ENCODE data around the gene RPL27. TPM values are rescaled to one million over a fixed set of nuclear protein-coding genes. Genes with fewer than 3 reads are reported as not detected.
A peak's percentile ranks its signal among the peaks of the same experiment; 100 is the strongest.

Gene RPL27
- total RNA-seq, 2 experiments from 2014 or later: 1,039 to 1,066 TPM

GRCh38 chr17:43018932-43019331, 20.7 kb downstream of the RPL27 start:
- no peak overlapping the region for H3K4me3 Mint-ChIP-seq
- no peaks in the 10 kb centered on the region for H3K27me3 Mint-ChIP-seq
- ATAC-seq (ENCODE audit: low read depth) (no peak), DNase-seq (no peak)
- H3K4me1 Mint-ChIP-seq: peaks cover 28% of the 10 kb centered on the region
- peaks cover 4% of the 10 kb centered on the region for H3K36me3 Mint-ChIP-seq
- no peaks in the 10 kb centered on the region for H3K9me3 Mint-ChIP-seq
- H3K27ac Mint-ChIP-seq: no peak overlapping the region
- POLR2A ChIA-PET: interaction anchor here (0.6 to 1.3 kb wide), 2 partner anchors 12 to 21 kb away, joined by 3 to 4 read pairs; partner anchors contain the start of genes IFI35 and RPL27

GRCh38 chr17:43019418-43019817, 21.2 kb downstream of the RPL27 start:
- peaks cover 5% of the 10 kb centered on the region for H3K36me3 Mint-ChIP-seq
- POLR2A ChIA-PET: interaction anchor here (0.6 to 1.3 kb wide), 2 partner anchors 13 to 21 kb away, joined by 3 to 4 read pairs; partner anchors contain the start of genes IFI35 and RPL27
- ATAC-seq (ENCODE audit: low read depth) (no peak), DNase-seq (no peak)
- H3K4me1 Mint-ChIP-seq: peaks cover 30% of the 10 kb centered on the region
- H3K4me3 Mint-ChIP-seq: no peak overlapping the region
- H3K9me3 Mint-ChIP-seq: no peaks in the 10 kb centered on the region
- no peak overlapping the region for H3K27ac Mint-ChIP-seq
- H3K27me3 Mint-ChIP-seq: peaks cover 2% of the 10 kb centered on the region

- Mint-ChIP-seq H3K4me1 (peaks cover 33% of the 10 kb centered on the region), H3K9me3 (no peaks in the 10 kb centered on the region), H3K27ac (no peak overlapping the region), H3K27me3 (peaks cover 7% of the 10 kb centered on the region), H3K4me3 (peak overlapping the region; percentile 13), H3K36me3 (peaks cover 5% of the 10 kb centered on the region)
- DNase-seq: no peak
- ATAC-seq (ENCODE audit: low read depth): no peak
- POLR2A ChIA-PET: interaction anchor here (1.3 kb wide), 1 partner anchor 13 kb away, joined by 3 read pairs; the partner anchor contains the start of gene IFI35
Observed at GRCh38 chr17:43020030-43020621, 21.9 kb downstream of the RPL27 start.

GRCh38 chr17:43020789-43021740, 22.8 kb downstream of the RPL27 start:
- POLR2A ChIA-PET: interaction anchor here (1.4 to 2.0 kb wide), 3 partner anchors 15 to 148 kb away, joined by 5 to 13 read pairs (median 5); partner anchors contain the start of genes IFI35 and RPL27
- no peak for ATAC-seq (ENCODE audit: low read depth)
- Mint-ChIP-seq H3K27me3 (peaks cover 14% of the 10 kb centered on the region), H3K4me3 (peak overlapping the region; percentile 84), H3K27ac (peak overlapping the region; percentile 25), H3K9me3 (no peaks in the 10 kb centered on the region), H3K36me3 (peaks cover 2% of the 10 kb centered on the region), H3K4me1 (peaks cover 28% of the 10 kb centered on the region)
- no peak for DNase-seq

- Mint-ChIP-seq H3K9me3 (no peaks in the 10 kb centered on the region), H3K36me3 (peaks cover 2% of the 10 kb centered on the region), H3K27me3 (peaks cover 19% of the 10 kb centered on the region), H3K4me1 (peaks cover 28% of the 10 kb centered on the region), H3K4me3 (peak within 1 kb of the TSS; percentile 84), H3K27ac (peak within 1 kb of the TSS; percentile 25)
- POLR2A ChIA-PET: interaction anchor here (1.1 to 2.0 kb wide), 4 partner anchors 16 to 294 kb away, joined by 4 to 13 read pairs (median 5); partner anchors contain the start of genes IFI35 and RPL27
- DNase-seq: peak; percentile 76
- ATAC-seq (ENCODE audit: low read depth): peak; percentile 43
Observed at GRCh38 chr17:43021741-43022512, 23.7 kb downstream of the RPL27 start, which contains the start of gene VAT1. Gene VAT1 (minus strand): TSS chr17:43022385. CDS start chr17:43022322, 63 bp downstream.

DNA sequence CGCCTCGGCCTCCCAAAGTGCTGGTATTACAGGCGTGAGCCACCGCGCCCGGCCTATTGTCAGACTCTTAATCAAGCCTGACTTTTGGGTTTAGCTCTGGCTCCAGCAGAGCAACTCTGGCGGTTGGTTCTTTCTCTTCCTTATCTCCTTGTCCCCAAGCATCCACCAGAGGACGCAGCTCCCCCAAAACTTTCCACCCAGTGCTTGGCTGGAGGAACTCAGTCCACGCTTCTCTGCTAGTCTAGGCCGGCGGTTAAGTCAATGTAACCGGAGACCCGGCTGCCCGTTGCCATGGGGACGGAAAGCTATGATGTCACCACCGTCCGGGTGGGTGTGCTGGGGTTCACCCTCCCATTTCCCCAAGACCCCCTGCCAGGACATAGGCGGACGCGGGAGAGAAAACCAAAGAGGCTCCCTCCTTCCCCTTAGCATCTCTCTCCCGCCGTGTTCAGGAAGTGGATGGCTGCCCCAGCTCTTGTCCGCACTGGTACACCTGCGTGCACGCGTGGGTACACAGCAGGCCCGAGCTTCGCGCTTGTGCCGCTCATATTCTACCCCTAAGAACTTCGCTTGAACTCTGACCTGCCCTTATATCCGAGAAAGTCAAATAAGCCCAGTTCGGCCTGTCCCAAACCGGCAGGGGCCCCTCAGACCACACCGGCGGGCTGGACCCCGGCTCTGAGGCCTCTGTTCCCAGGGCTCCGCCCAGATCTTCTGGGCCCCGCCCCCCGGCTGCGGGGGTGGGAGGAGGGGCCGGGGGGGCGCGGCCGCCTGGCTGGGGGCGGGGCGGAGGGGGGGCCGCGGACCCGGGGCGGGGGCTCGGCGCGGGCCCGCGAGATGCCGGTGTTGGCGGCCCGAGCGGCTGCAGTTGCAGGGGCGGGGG, 26.4 kb downstream of the RPL27 start, which contains the start of gene RND2:
Gene RND2 (plus strand): TSS at position 825 of the 883 bp plus-strand sequence. CDS start 117 bp downstream, outside the sequence.
- Mint-ChIP-seq H3K4me3 (peak within 1 kb of the TSS; percentile 87), H3K9me3 (no peaks in the 10 kb centered on the region), H3K36me3 (peaks cover 2% of the 10 kb centered on the region), H3K27me3 (peaks cover 28% of the 10 kb centered on the region), H3K27ac (peak within 1 kb of the TSS; percentile 43), H3K4me1 (peaks cover 15% of the 10 kb centered on the region)
- ATAC-seq (ENCODE audit: low read depth) (peak; percentile 61), DNase-seq (peak; percentile 73)
- POLR2A ChIA-PET: interaction anchor here (0.6 to 1.9 kb wide), 7 partner anchors 10 to 343 kb away, joined by 3 to 18 read pairs (median 11); partner anchors contain the start of genes IFI35 and RPL27

DNA sequence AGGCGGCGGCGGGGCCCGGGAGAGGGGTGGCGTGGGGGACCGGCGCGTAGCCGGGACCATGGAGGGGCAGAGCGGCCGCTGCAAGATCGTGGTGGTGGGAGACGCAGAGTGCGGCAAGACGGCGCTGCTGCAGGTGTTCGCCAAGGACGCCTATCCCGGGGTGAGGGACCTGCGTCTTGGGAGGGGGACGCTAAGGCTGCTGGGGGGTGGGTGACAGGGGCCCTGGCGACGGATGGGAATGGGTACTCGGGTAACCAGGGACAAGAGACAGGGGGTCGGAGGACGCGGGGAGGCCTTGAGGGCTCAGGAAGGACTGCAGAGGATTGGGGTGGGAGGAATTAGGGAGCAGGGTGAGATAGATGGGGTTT, 27.1 kb downstream of the RPL27 start:
- ATAC-seq (ENCODE audit: low read depth) (no peak), DNase-seq (no peak)
- no peaks in the 10 kb centered on the region for H3K9me3 Mint-ChIP-seq
- peaks cover 28% of the 10 kb centered on the region for H3K27me3 Mint-ChIP-seq
- H3K36me3 Mint-ChIP-seq: peaks cover 2% of the 10 kb centered on the region
- POLR2A ChIA-PET: interaction anchor here (1.6 to 1.9 kb wide), 3 partner anchors 19 to 336 kb away, joined by 11 to 13 read pairs (median 12); partner anchors contain the start of gene IFI35
- no peak overlapping the region for H3K27ac Mint-ChIP-seq
- H3K4me3 Mint-ChIP-seq: peak overlapping the region; percentile 58
- peaks cover 12% of the 10 kb centered on the region for H3K4me1 Mint-ChIP-seq

DNA sequence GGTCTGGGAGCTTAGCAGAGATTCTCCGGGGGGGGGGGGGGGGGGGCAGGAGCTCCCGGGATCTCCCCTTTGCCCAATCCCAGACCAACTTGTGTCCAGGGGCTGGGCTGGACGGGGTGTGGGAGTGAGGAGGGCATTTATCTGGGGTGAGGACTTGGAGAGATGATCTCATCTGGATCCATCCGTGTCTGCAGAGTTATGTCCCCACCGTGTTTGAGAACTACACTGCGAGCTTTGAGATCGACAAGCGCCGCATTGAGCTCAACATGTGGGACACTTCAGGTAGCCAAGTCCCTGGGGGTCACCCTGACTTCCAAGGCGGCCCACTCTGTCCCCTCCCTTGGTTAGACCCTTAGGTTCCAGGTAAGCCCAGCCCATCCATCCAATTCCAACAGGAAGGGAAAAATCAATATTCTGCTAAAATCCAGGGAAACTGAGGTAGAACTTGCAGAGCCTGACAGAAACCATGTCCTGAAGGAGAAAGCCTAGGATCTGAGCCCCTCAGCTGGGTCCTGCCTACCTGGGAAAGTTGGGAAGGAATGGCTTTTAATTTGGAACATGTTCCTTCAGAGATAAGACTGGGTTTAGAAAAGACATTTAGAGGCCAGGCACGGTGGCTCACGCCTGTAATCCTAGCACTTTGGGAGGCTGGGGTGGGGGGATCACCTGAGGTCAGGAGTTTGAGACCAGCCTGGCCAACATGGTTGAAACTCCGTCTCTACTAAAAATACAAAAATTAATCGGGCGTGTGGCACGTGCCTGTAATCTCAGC, 27.7 kb downstream of the RPL27 start:
- H3K4me3 Mint-ChIP-seq: peak overlapping the region; percentile 58
- no peak for ATAC-seq (ENCODE audit: low read depth)

DNA sequence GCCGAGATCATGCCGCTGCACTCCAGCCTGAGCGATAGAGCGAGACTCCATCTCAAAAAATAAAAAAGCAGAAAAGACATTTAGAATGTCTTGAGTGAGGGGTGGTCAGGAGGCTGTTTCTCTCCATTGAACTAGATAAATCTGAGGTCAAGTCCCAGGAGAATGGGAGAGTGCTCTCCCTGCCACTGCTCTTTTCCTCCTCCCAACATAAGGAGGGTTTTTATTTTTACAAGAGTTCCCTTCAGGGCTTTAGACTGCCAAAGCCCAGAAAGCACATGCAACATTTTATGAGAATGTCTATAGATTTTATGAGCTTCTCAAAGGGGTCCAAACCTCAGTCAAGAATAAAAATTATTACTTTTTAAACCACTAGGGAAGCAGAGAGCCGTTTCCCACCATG, 28.4 kb downstream of the RPL27 start:
- POLR2A ChIA-PET: no interaction called here
- Mint-ChIP-seq H3K9me3 (no peaks in the 10 kb centered on the region), H3K4me3 (no peak overlapping the region), H3K27ac (no peak overlapping the region), H3K4me1 (peaks cover 7% of the 10 kb centered on the region), H3K27me3 (peaks cover 28% of the 10 kb centered on the region), H3K36me3 (peaks cover 2% of the 10 kb centered on the region)
- ATAC-seq (ENCODE audit: low read depth) (no peak), DNase-seq (no peak)

More for the DNA sequence above, 27.7 kb downstream of the RPL27 start:
- Mint-ChIP-seq H3K27ac (no peak overlapping the region), H3K27me3 (peaks cover 28% of the 10 kb centered on the region), H3K36me3 (peaks cover 2% of the 10 kb centered on the region), H3K9me3 (no peaks in the 10 kb centered on the region), H3K4me1 (peaks cover 10% of the 10 kb centered on the region)
- no peak for DNase-seq
- POLR2A ChIA-PET: interaction anchor here (1.9 kb wide), 1 partner anchor 289 kb away, joined by 13 read pairs; no protein-coding TSS in a partner anchor

DNA sequence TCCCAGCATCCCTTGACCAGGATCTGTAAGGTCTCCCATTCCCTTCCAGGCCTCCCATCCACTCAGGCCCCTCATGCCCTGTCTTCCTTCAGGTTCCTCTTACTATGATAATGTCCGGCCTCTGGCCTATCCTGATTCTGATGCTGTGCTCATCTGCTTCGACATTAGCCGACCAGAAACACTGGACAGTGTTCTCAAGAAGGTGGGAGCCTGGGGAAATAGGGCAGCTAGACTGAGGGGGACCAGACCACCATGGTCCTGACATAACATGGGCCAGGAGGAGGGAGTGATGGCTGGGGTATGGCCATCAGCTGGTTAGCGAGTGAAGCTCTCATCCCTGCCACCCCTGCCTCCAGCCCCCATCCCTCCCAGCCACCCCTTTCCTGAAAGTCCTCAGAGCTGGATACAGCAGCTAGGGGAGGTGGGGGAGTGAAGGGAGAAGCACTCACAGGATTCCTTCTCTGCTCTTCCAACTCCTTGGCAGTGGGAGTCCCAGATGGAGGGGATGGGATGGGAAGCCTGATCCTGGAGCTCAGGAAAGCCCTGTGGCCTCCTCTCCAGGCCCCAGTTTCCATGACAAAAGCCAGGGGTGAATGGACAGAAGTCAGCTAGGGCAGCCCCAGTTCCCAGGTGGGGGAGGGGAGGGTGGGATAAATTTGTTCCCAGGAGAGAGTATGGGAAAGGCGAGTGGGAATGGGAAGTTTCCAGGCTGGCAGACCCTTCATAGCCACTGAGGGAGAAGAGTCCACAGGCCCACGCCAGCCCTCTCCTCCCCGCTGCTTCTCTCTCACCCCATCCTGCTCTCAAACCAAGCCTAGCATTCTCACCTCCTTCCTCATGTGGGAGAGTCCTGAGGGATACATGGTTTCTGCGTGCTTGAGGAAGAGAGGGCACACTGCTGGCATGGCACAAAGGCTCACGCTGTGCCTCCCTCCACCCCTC, 29.1 kb downstream of the RPL27 start:
- ATAC-seq (ENCODE audit: low read depth): no peak
- H3K9me3 Mint-ChIP-seq: no peaks in the 10 kb centered on the region
- no peak for DNase-seq
- H3K27me3 Mint-ChIP-seq: peaks cover 28% of the 10 kb centered on the region
- no peak overlapping the region for H3K4me3 Mint-ChIP-seq
- POLR2A ChIA-PET: no interaction called here
- peaks cover 2% of the 10 kb centered on the region for H3K36me3 Mint-ChIP-seq
- no peak overlapping the region for H3K27ac Mint-ChIP-seq
- peaks cover 7% of the 10 kb centered on the region for H3K4me1 Mint-ChIP-seq

Data from activated naive CD8-positive, alpha-beta T cell treated with anti-CD3 and anti-CD28 coated beads, Interleukin-2, amount 10 ng/mL, durations not matched to agents 7 days and 5 days (primary cell).